GM11168 (cell line): ENCODE data around the gene PPP2R5A.

ENCODE experiments used
- in situ Hi-C: fragments of 300-500 bp; cut with MboI; formaldehyde crosslinking; loops from one replicate; pipeline ENCODE4 v1.12.0; 2022; ENCODE audit warnings: low sequenced_read_pairs; ENCODE audit not compliant: unreplicated experiment

Gene PPP2R5A

DNA sequence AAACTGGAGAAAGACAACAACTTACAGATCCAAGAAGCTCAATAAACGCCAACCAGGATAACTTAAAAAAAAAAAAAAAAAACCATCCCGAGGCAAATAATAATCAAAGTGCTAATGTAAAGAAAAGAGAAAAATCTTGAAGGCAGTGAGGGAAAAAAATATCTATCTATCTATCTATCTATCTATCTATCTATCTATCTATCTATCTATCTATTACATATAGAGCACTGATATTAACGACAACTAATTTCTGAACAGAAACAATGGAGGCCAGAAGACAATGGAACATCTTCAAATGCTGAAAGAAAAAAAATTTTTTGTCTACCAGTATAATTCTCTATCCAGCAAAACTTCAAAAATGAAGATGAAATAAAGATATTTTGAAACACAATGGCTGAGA, 111.4 kb downstream of the PPP2R5A start:
- in situ Hi-C loops = no loop called here

- in situ Hi-C loops = no loop called here
Observed at GRCh38 chr1:212397171-212397570, 112.0 kb downstream of the PPP2R5A start.

GRCh38 chr1:212401042-212401441, 115.8 kb downstream of the PPP2R5A start:
- in situ Hi-C loops = no loop called here

DNA sequence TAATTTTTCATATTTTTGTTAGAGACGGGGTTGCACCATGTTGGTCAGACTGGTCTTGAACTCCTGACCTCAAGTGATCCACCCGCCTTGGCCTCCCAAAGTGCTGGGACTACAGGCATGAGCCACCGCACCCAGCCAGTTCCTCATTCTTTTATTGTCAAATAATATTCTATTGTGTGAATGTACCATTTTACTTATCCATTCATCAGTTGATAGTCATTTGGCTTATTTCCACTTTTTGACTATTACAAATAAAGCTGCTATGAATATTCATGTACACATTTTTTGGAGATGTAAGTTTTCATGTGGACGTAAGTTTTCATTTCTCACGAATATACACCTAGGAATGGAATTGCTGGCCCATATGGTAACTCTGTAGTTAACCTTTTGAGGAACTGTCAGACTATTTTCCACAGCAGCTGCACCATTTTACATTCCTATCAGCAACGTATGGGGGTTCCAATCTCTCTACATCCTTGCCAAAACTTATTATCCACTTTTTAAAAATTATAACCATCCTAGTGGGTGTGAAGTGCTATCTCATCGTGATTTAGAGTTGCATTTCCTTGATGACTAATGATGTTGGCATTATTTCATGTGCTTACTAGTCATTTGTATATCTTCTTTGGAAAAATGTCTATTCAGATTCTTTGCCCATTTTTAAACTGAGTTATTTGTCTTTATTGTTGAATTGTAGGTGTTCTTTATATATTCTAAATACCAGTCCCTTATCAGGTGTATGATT, 116.8 kb downstream of the PPP2R5A start:
- in situ Hi-C loops = no loop called here

- in situ Hi-C loops = no loop called here
Observed at GRCh38 chr1:212402666-212403321, 117.6 kb downstream of the PPP2R5A start.

DNA sequence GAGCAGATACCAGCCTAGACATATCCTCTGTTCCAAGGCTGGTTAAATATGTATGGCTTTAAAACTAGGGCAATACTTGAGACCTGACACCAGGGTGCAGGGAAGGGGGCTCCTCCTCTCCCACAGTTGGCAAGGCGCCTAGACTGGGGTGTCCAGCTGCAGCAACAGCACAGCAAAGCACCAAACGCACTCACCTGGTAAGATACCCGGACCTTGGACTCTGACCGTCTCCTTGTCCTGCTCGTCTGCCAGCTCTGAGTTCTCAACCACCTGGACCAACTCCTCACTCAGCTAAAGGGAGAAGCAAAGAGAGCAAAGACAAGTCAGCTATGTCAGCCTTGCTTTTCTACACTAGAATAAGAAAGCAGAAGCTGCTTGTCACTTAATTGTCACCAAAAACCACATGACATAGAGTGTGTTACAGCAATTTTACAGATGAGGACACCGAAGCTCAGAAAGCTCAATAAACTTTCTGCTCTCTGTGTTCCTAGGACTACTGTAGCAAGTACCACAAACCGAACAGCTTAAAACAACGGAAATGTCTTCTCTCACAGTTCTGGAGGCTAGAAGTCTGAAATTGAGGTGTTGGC, 125.1 kb downstream of the PPP2R5A start:
- in situ Hi-C loops = no loop called here
